SK-N-MC (cell line): ENCODE measurements around the gene TST.

Experiments used
- DNase-seq: peaks from one replicate; pipeline ENCODE4 v3.0.0-alpha.2; 2011; ENCODE audit warnings: low read depth, low spot score
- H3K27ac ChIP-seq: fragments of 200-600 bp; sonication (generic); 2 replicates; pipeline ENCODE4 v1.5.1; 2016; ENCODE audit warnings: mixed run types
- H3K36me3 ChIP-seq: fragments of 200-600 bp; sonication (generic); 2 replicates; pipeline ENCODE4 v1.6.1; 2017; ENCODE audit warnings: antibody characterized with exemption, low read length, mixed read lengths; ENCODE audit not compliant: insufficient read depth
- H3K4me3 ChIP-seq: fragments of 200-600 bp; sonication (generic); 2 replicates; pipeline ENCODE4 v1.5.1; 2016
- H3K9ac ChIP-seq: fragments of 200-600 bp; sonication (generic); 2 replicates; pipeline ENCODE4 v1.8.0; 2017; ENCODE audit warnings: mixed run types, mixed read lengths; ENCODE audit not compliant: insufficient read length
- H3K9me3 ChIP-seq: fragments of 200-600 bp; sonication (generic); 2 replicates; pipeline ENCODE4 v1.6.1; 2017; ENCODE audit warnings: low read depth, mild to moderate bottlenecking, antibody characterized with exemption, low read length, moderate library complexity, mixed read lengths
- EZH2 ChIP-seq: fragments of 200-600 bp; sonication (generic); IDR thresholded peaks from one replicate; pipeline ENCODE4 v1.6.1; 2017; ENCODE audit warnings: antibody characterized with exemption
- FOXP2 ChIP-seq: optimal IDR thresholded peaks from 2 replicates; pipeline ENCODE3; 2011; ENCODE audit warnings: mild to moderate bottlenecking, moderate library complexity; ENCODE audit not compliant: insufficient read depth; ENCODE audit errors: extremely low read length, control extremely low read depth
- POLR2AphosphoS5 ChIP-seq: IDR thresholded peaks from 2 replicates; pipeline ENCODE4 v1.6.1; 2012; ENCODE audit warnings: mild to moderate bottlenecking, low read depth, low read length, borderline replicate concordance

TST gene

GRCh38 chr22:37028692-37029674 is 9.7 kb upstream of the TST start:
- H3K36me3 ChIP-seq = no peaks in the 10 kb centered on the region
- no peaks in the 10 kb centered on the region for H3K9me3 ChIP-seq
- TF ChIP-seq POLR2AphosphoS5 (no peak), FOXP2 (no peak), EZH2 (no peak)
- H3K9ac ChIP-seq = no peak overlapping the region
- H3K4me3 ChIP-seq = no peak overlapping the region
- no peak for DNase-seq
- H3K27ac ChIP-seq = no peak overlapping the region

GRCh38 chr22:37027556-37027955 is 8.3 kb upstream of the TST start:
- no peak for TF ChIP-seq EZH2
- no peak for TF ChIP-seq FOXP2
- TF ChIP-seq POLR2AphosphoS5 = no peak

GRCh38 chr22:37026325-37026724 is 7.1 kb upstream of the TST start:
- TF ChIP-seq FOXP2 (no peak), POLR2AphosphoS5 (no peak), EZH2 (no peak)
- Histone ChIP-seq H3K4me3 (no peak overlapping the region), H3K9ac (no peak overlapping the region), H3K27ac (no peak overlapping the region), H3K36me3 (no peaks in the 10 kb centered on the region), H3K9me3 (no peaks in the 10 kb centered on the region)
- no peak for DNase-seq

More at GRCh38 chr22:37027556-37027955, 8.3 kb upstream of the TST start:
- Histone ChIP-seq H3K27ac (no peak overlapping the region), H3K9ac (no peak overlapping the region), H3K9me3 (no peaks in the 10 kb centered on the region), H3K36me3 (no peaks in the 10 kb centered on the region), H3K4me3 (no peak overlapping the region)
- no peak for DNase-seq

GRCh38 chr22:37025500-37026070 is 6.3 kb upstream of the TST start:
- DNase-seq = no peak
- no peak for TF ChIP-seq FOXP2
- TF ChIP-seq POLR2AphosphoS5 = no peak
- TF ChIP-seq EZH2 = no peak
- Histone ChIP-seq H3K4me3 (no peak overlapping the region), H3K9ac (no peak overlapping the region), H3K36me3 (no peaks in the 10 kb centered on the region), H3K9me3 (no peaks in the 10 kb centered on the region), H3K27ac (no peak overlapping the region)

- Histone ChIP-seq H3K9me3 (no peaks in the 10 kb centered on the region), H3K36me3 (no peaks in the 10 kb centered on the region), H3K9ac (no peak overlapping the region), H3K4me3 (no peak overlapping the region), H3K27ac (no peak overlapping the region)
- TF ChIP-seq EZH2 (no peak), POLR2AphosphoS5 (no peak), FOXP2 (no peak)
- DNase-seq = no peak
Observed at GRCh38 chr22:37024339-37025157, 5.3 kb upstream of the TST start.

- H3K9me3 ChIP-seq = no peaks in the 10 kb centered on the region
- TF ChIP-seq POLR2AphosphoS5 (no peak), EZH2 (no peak), FOXP2 (no peak)
- DNase-seq = no peak
- H3K27ac ChIP-seq = no peak overlapping the region
- no peak overlapping the region for H3K9ac ChIP-seq
- no peaks in the 10 kb centered on the region for H3K36me3 ChIP-seq
- no peak overlapping the region for H3K4me3 ChIP-seq
Observed at GRCh38 chr22:37023743-37024338, 4.6 kb upstream of the TST start.

GRCh38 chr22:37022483-37023337 is 3.5 kb upstream of the TST start:
- Histone ChIP-seq H3K9ac (no peak overlapping the region), H3K27ac (no peak overlapping the region), H3K36me3 (no peaks in the 10 kb centered on the region), H3K4me3 (no peak overlapping the region), H3K9me3 (no peaks in the 10 kb centered on the region)
- DNase-seq = no peak
- TF ChIP-seq EZH2 (no peak), POLR2AphosphoS5 (no peak), FOXP2 (no peak)
